OCI-LY7 (cell line): Measurements from ENCODE around the gene DNAH9. TPM values are rescaled to one million over a fixed set of nuclear protein-coding genes. Genes with fewer than 3 reads are reported as not detected.

Source experiments
- BruUV-seq: library from RNA; stranded (reverse); fragments of 400-500 nt; replicated peaks from 2 replicates; lab custom pipeline; 2021; lab: Mats Ljungman, UMichigan
- CTCF ChIA-PET: fragments of 300-600 bp; sonication (Branson Sonifier 250); formaldehyde crosslinking; loops from one replicate; lab custom pipeline; 2022; ENCODE audit warnings: antibody characterized with exemption; ENCODE audit not compliant: unreplicated experiment; lab: Charles Lee
- POLR2A ChIA-PET: fragments of 300-600 bp; sonication (Branson Sonifier 250); formaldehyde crosslinking; loops from one replicate; lab custom pipeline; 2022; ENCODE audit warnings: antibody characterized with exemption; lab: Charles Lee
- DNase-seq: peaks from one replicate; pipeline ENCODE4 v3.0.0-alpha.2; 2015; ENCODE audit warnings: low spot score
- H2AFZ ChIP-seq: fragments of 200-600 bp; sonication (generic), shearing (Covaris generic); 2 replicates; pipeline ENCODE4 v1.6.1; 2014; ENCODE audit warnings: mild to moderate bottlenecking, antibody characterized with exemption, low read length, moderate library complexity
- H3K27ac ChIP-seq: fragments of 200-600 bp; sonication (generic); 2 replicates; pipeline ENCODE4 v1.5.1; 2014; ENCODE audit warnings: mixed run types, low read depth, mild to moderate bottlenecking, moderate library complexity, low read length, inconsistent platforms; ENCODE audit not compliant: poor library complexity, severe bottlenecking
- H3K36me3 ChIP-seq: fragments of 200-600 bp; sonication (generic); 2 replicates; pipeline ENCODE4 v1.6.1; 2014; ENCODE audit warnings: mild to moderate bottlenecking, antibody characterized with exemption, low read length, moderate library complexity, mixed read lengths; ENCODE audit not compliant: insufficient read depth
- H3K4me1 ChIP-seq: fragments of 200-600 bp; sonication (generic); 2 replicates; pipeline ENCODE4 v1.5.1; 2014; ENCODE audit warnings: mild to moderate bottlenecking, low read length; ENCODE audit not compliant: insufficient read depth, poor library complexity, severe bottlenecking
- H3K4me2 ChIP-seq: fragments of 200-600 bp; sonication (generic); 2 replicates; pipeline ENCODE4 v1.6.1; 2014; ENCODE audit warnings: mild to moderate bottlenecking, low read length
- H3K4me3 ChIP-seq: fragments of 200-600 bp; sonication (generic); 2 replicates; pipeline ENCODE4 v1.5.1; 2014; ENCODE audit warnings: mild to moderate bottlenecking, low read depth, low read length; ENCODE audit not compliant: poor library complexity, severe bottlenecking
- H3K79me2 ChIP-seq: fragments of 200-600 bp; sonication (generic); 2 replicates; pipeline ENCODE4 v1.6.1; 2016; ENCODE audit warnings: low read depth, mild to moderate bottlenecking, low read length, moderate library complexity, mixed read lengths; ENCODE audit not compliant: insufficient read depth
- H3K9me2 ChIP-seq: fragments of 200-600 bp; sonication (generic); 2 replicates; pipeline ENCODE4 v1.6.1; 2016; ENCODE audit warnings: mild to moderate bottlenecking, low read length, mixed read lengths; ENCODE audit not compliant: insufficient read depth
- H3K9me3 ChIP-seq: fragments of 200-600 bp; sonication (generic); 2 replicates; pipeline ENCODE4 v1.6.1; 2014; ENCODE audit warnings: mild to moderate bottlenecking, mixed run types, low read length, mixed read lengths
- H4K20me1 ChIP-seq: fragments of 200-600 bp; sonication (generic); 2 replicates; pipeline ENCODE4 v1.6.1; 2014; ENCODE audit warnings: mild to moderate bottlenecking, antibody characterized with exemption, low read length, moderate library complexity, mixed read lengths; ENCODE audit not compliant: insufficient read depth
- EZH2phosphoT487 ChIP-seq: fragments of 200-600 bp; sonication (generic); IDR thresholded peaks from 2 replicates; pipeline ENCODE4 v1.6.1; 2018; ENCODE audit warnings: low read depth, borderline replicate concordance, mild to moderate bottlenecking, mixed run types, antibody characterized with exemption, low read length, moderate library complexity, mixed read lengths
- intact Hi-C: fragments of 100-400 bp; cut with micrococcal nuclease; formaldehyde crosslinking; loops from one replicate; pipeline ENCODE4 v1.10.0; 2022; ENCODE audit not compliant: unreplicated experiment
- total RNA-seq, 2 experiments: library from RNA; depleted of rRNA in 1 of 2; stranded (reverse); fragments of >200 nt in 1 of 2; shearing (Covaris generic) in 1 of 2; gene quantifications; 2 replicates each; pipeline ENCODE4 v1.2.3, GENCODE V29; 2014 to 2022
- TF ChIP-seq, protein P1 (sequence below): fragments of 200-600 bp; sonication (generic); conservative IDR thresholded peaks from 2 replicates; pipeline ENCODE4 v1.5.1; 2014; ENCODE audit warnings: mild to moderate bottlenecking, antibody characterized with exemption, low read length, moderate library complexity, mixed read lengths

Gene DNAH9
- total RNA-seq, 2 experiments from 2014 or later, result not detected

GRCh38 chr17:11772031-11772430, 173.8 kb downstream of the DNAH9 start:
- Histone ChIP-seq H3K9me3 (no peaks in the 10 kb centered on the region), H3K4me3 (no peak overlapping the region), H3K4me2 (no peak overlapping the region), H3K4me1 (no peaks in the 10 kb centered on the region), H3K79me2 (no peaks in the 10 kb centered on the region), H3K27ac (no peak overlapping the region), H4K20me1 (no peaks in the 10 kb centered on the region), H2AFZ (no peak overlapping the region), H3K36me3 (no peaks in the 10 kb centered on the region), H3K9me2 (no peaks in the 10 kb centered on the region)
- BruUV-seq, result no TSS peak
- ChIA-PET POLR2A (no interaction called here), CTCF (no interaction called here)
- intact Hi-C loops, result no loop called here
- TF ChIP-seq, protein P1, sequence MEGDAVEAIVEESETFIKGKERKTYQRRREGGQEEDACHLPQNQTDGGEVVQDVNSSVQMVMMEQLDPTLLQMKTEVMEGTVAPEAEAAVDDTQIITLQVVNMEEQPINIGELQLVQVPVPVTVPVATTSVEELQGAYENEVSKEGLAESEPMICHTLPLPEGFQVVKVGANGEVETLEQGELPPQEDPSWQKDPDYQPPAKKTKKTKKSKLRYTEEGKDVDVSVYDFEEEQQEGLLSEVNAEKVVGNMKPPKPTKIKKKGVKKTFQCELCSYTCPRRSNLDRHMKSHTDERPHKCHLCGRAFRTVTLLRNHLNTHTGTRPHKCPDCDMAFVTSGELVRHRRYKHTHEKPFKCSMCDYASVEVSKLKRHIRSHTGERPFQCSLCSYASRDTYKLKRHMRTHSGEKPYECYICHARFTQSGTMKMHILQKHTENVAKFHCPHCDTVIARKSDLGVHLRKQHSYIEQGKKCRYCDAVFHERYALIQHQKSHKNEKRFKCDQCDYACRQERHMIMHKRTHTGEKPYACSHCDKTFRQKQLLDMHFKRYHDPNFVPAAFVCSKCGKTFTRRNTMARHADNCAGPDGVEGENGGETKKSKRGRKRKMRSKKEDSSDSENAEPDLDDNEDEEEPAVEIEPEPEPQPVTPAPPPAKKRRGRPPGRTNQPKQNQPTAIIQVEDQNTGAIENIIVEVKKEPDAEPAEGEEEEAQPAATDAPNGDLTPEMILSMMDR, result no peak
- TF ChIP-seq EZH2phosphoT487, result no peak
- DNase-seq, result no peak

- BruUV-seq, result no TSS peak
- POLR2A ChIA-PET, result no interaction called here
- TF ChIP-seq EZH2phosphoT487, result no peak
- TF ChIP-seq, protein P1, result no peak
Observed at GRCh38 chr17:11779892-11780291, 181.6 kb downstream of the DNAH9 start.

GRCh38 chr17:11780621-11781020, 182.4 kb downstream of the DNAH9 start:
- POLR2A ChIA-PET, result no interaction called here
- no peaks in the 10 kb centered on the region for H3K36me3 ChIP-seq
- H3K9me2 ChIP-seq, result no peaks in the 10 kb centered on the region
- no peaks in the 10 kb centered on the region for H3K9me3 ChIP-seq
- intact Hi-C loops, result no loop called here
- DNase-seq, result no peak
- H3K4me2 ChIP-seq, result 0 out of 2 replicates have a peak overlapping the region, but pooled peaks have one; percentile 3
- no TSS peak for BruUV-seq
- CTCF ChIA-PET, result no interaction called here
- H2AFZ ChIP-seq, result no peak overlapping the region
- H3K4me3 ChIP-seq, result no peak overlapping the region
- no peaks in the 10 kb centered on the region for H3K79me2 ChIP-seq
- H3K4me1 ChIP-seq, result no peaks in the 10 kb centered on the region
- H3K27ac ChIP-seq, result no peak overlapping the region
- H4K20me1 ChIP-seq, result no peaks in the 10 kb centered on the region
- TF ChIP-seq, protein P1, result no peak
- TF ChIP-seq EZH2phosphoT487, result no peak

More at GRCh38 chr17:11779892-11780291, 181.6 kb downstream of the DNAH9 start:
- Histone ChIP-seq H3K4me1 (no peaks in the 10 kb centered on the region), H3K4me2 (no peak overlapping the region), H4K20me1 (no peaks in the 10 kb centered on the region), H3K27ac (no peak overlapping the region), H3K36me3 (no peaks in the 10 kb centered on the region), H2AFZ (no peak overlapping the region), H3K4me3 (no peak overlapping the region), H3K9me2 (no peaks in the 10 kb centered on the region), H3K9me3 (no peaks in the 10 kb centered on the region), H3K79me2 (no peaks in the 10 kb centered on the region)
- no peak for DNase-seq
- intact Hi-C loops, result no loop called here
- CTCF ChIA-PET, result no interaction called here
